HepG2 (cell line): ENCODE data around the gene SCYL1. TPM values are rescaled to one million over a fixed set of nuclear protein-coding genes. Genes with fewer than 3 reads are reported as not detected.

Experiments
- CREB1 ChIP-seq, 2 experiments: fragments of 450-650 bp in 1 of 2; IDR thresholded peaks; 2 replicates each; pipeline ENCODE4 v1.6.1; 2016 to 2017; ENCODE audit warnings: control low read depth in 1 of 2, mild to moderate bottlenecking in 1 of 2, missing compliant biosample characterization in 1 of 2, missing genetic modification characterization in 1 of 2
- EZH2 ChIP-seq: conservative IDR thresholded peaks from 2 replicates; pipeline ENCODE4 v1.6.1; 2012; ENCODE audit warnings: mild to moderate bottlenecking, low read depth, low read length, moderate library complexity
- HNRNPLL ChIP-seq: fragments of 200-400 bp; formaldehyde crosslinking; IDR thresholded peaks from 2 replicates; pipeline ENCODE4 v1.6.1; 2017; ENCODE audit warnings: mild to moderate bottlenecking, low read depth, low read length; ENCODE audit not compliant: poor library complexity, severe bottlenecking
- IRX3 ChIP-seq: sonication (generic); formaldehyde crosslinking; IDR thresholded peaks from 2 replicates; pipeline ENCODE4 v1.8.1; 2023; ENCODE audit warnings: mild to moderate bottlenecking, low read depth, missing genetic modification reagents, borderline replicate concordance
- KMT2B ChIP-seq: IDR thresholded peaks from 2 replicates; pipeline ENCODE4 v1.6.1; 2016; ENCODE audit warnings: missing genetic modification reagents, missing compliant biosample characterization
- MEF2D ChIP-seq: sonication (generic); formaldehyde crosslinking; IDR thresholded peaks from 2 replicates; pipeline ENCODE4 v1.5.1; 2020; ENCODE audit warnings: mild to moderate bottlenecking, missing genetic modification reagents
- MIER3 ChIP-seq: IDR thresholded peaks from 2 replicates; pipeline ENCODE4 v1.6.1; 2016; ENCODE audit warnings: missing compliant biosample characterization, borderline replicate concordance
- RNF2 ChIP-seq: fragments of 450-650 bp; conservative IDR thresholded peaks from 2 replicates; pipeline ENCODE4 v1.6.1; 2016; ENCODE audit warnings: low read depth
- SAP130 ChIP-seq: IDR thresholded peaks from 2 replicates; pipeline ENCODE4 v1.6.1; 2016; ENCODE audit warnings: low read depth
- SOX13 ChIP-seq, 3 experiments: fragments of 450-650 bp in 1 of 3; sonication (generic) in 1 of 3; formaldehyde crosslinking in 1 of 3; IDR thresholded peaks in 2 of 3; conservative IDR thresholded peaks in 1 of 3; 2 replicates each; pipeline versions ENCODE4 v1.5.0 to v1.6.1; 2016 to 2020; ENCODE audit warnings: antibody characterized with exemption in 1 of 3, mild to moderate bottlenecking in 1 of 3, missing compliant biosample characterization in 1 of 3, missing genetic modification reagents in 1 of 3, moderate library complexity in 1 of 3
- ZBTB42 ChIP-seq: sonication (generic); formaldehyde crosslinking; IDR thresholded peaks from 2 replicates; pipeline ENCODE4 v1.5.0; 2020; ENCODE audit warnings: mild to moderate bottlenecking, missing genetic modification reagents
- ZNF496 ChIP-seq: sonication (generic); formaldehyde crosslinking; IDR thresholded peaks from 2 replicates; pipeline ENCODE4 v1.8.1; 2023; ENCODE audit warnings: mild to moderate bottlenecking, moderate library complexity, missing genetic modification reagents; ENCODE audit not compliant: insufficient replicate concordance
- polyA plus RNA-seq, 8 experiments: library from polyadenylated mRNA; depleted of rRNA in 3 of 8; stranded (reverse) in 7 of 8; unstranded in 1 of 8; fragments of >200 nt; fragmentation: Illumina TruSeq in 4 of 8; extraction: Trizol in 4 of 8; gene quantifications; 2 replicates each; pipeline versions ENCODE4 v1.2.1 to v1.2.3, GENCODE V29; 2011 to 2016; ENCODE audit warnings: low read depth in 4 of 8, missing spikeins in 1 of 8, mixed read lengths in 1 of 8; ENCODE audit not compliant: insufficient read depth in 1 of 8
- total RNA-seq, 5 experiments: library from RNA; depleted of rRNA; stranded (reverse); fragments of >200 nt; fragmentation: Illumina TruSeq; extraction: Trizol; gene quantifications; 2 replicates each; pipeline ENCODE4 v1.2.3, GENCODE V29; 2016; ENCODE audit warnings: low read depth in 1 of 5
- TF ChIP-seq, protein P1 (sequence below): sonication (generic); formaldehyde crosslinking; IDR thresholded peaks from 2 replicates; pipeline ENCODE4 v1.4.0; 2020; ENCODE audit warnings: missing genetic modification reagents
- TF ChIP-seq, protein P2 (sequence below): sonication (generic); formaldehyde crosslinking; conservative IDR thresholded peaks from 2 replicates; pipeline ENCODE4 v1.4.0; 2020; ENCODE audit warnings: mild to moderate bottlenecking, missing genetic modification reagents, moderate library complexity
- TF ChIP-seq, protein P3 (sequence below): sonication (generic); formaldehyde crosslinking; IDR thresholded peaks from 2 replicates; pipeline ENCODE4 v1.8.1; 2023; ENCODE audit warnings: mild to moderate bottlenecking, missing genetic modification reagents
- TF ChIP-seq, protein P4 (sequence below): sonication (generic); formaldehyde crosslinking; IDR thresholded peaks from 2 replicates; pipeline ENCODE4 v1.4.0; 2020; ENCODE audit warnings: mild to moderate bottlenecking, missing genetic modification reagents

The SCYL1 gene
- total and polyA plus RNA-seq, 2 of the 13 experiments (the other 11 are each of a cell fraction or from before 2014, with no cell fraction given): 65.9 to 103 TPM

DNA sequence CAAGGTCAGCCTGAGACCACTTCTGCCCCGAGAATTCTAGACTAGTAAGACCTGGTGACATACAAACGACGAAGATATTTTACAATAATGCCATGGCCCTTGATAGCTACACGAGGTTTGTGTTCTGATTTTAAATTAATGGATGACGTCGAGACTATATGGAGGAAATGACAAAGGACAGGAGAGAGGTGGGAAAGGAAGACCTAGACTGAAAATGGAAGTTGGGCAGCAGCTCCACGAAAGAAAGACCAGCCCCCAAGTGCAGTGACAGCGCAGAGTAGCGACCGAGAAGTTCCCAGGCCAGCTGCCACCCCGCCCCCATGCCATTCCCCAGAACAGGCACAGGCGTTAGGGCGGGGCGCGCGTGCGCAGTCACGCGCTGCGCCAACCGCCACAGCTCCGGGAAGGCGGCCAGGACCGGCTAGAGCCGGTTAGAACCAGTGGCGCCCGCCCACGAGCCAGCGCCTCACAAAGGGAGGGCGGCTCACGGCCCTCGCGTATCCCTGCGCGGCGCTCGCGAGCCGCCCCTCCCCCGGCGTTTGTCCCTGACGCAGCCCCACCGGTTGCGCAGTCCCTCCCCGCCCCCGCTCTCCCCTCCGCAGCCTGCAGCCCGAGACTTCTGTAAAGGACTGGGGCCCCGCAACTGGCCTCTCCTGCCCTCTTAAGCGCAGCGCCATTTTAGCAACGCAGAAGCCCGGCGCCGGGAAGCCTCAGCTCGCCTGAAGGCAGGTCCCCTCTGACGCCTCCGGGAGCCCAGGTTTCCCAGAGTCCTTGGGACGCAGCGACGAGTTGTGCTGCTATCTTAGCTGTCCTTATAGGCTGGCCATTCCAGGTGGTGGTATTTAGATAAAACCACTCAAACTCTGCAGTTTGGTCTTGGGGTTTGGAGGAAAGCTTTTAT lies 27.5 kb upstream of the SCYL1 start (continued):
- TF ChIP-seq, protein P1, sequence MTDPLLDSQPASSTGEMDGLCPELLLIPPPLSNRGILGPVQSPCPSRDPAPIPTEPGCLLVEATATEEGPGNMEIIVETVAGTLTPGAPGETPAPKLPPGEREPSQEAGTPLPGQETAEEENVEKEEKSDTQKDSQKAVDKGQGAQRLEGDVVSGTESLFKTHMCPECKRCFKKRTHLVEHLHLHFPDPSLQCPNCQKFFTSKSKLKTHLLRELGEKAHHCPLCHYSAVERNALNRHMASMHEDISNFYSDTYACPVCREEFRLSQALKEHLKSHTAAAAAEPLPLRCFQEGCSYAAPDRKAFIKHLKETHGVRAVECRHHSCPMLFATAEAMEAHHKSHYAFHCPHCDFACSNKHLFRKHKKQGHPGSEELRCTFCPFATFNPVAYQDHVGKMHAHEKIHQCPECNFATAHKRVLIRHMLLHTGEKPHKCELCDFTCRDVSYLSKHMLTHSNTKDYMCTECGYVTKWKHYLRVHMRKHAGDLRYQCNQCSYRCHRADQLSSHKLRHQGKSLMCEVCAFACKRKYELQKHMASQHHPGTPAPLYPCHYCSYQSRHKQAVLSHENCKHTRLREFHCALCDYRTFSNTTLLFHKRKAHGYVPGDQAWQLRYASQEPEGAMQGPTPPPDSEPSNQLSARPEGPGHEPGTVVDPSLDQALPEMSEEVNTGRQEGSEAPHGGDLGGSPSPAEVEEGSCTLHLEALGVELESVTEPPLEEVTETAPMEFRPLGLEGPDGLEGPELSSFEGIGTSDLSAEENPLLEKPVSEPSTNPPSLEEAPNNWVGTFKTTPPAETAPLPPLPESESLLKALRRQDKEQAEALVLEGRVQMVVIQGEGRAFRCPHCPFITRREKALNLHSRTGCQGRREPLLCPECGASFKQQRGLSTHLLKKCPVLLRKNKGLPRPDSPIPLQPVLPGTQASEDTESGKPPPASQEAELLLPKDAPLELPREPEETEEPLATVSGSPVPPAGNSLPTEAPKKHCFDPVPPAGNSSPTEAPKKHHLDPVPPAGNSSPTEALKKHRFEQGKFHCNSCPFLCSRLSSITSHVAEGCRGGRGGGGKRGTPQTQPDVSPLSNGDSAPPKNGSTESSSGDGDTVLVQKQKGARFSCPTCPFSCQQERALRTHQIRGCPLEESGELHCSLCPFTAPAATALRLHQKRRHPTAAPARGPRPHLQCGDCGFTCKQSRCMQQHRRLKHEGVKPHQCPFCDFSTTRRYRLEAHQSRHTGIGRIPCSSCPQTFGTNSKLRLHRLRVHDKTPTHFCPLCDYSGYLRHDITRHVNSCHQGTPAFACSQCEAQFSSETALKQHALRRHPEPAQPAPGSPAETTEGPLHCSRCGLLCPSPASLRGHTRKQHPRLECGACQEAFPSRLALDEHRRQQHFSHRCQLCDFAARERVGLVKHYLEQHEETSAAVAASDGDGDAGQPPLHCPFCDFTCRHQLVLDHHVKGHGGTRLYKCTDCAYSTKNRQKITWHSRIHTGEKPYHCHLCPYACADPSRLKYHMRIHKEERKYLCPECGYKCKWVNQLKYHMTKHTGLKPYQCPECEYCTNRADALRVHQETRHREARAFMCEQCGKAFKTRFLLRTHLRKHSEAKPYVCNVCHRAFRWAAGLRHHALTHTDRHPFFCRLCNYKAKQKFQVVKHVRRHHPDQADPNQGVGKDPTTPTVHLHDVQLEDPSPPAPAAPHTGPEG: no peak; the same call in 1 of the 2 replicates
- TF ChIP-seq SAP130 (CRISPR knock-in tag) (peak; percentile 96), RNF2 (no peak), MEF2D (CRISPR knock-in tag) (no peak), MIER3 (no peak), ZNF496 (CRISPR knock-in tag) (no peak), IRX3 (CRISPR knock-in tag) (no peak), KMT2B (CRISPR knock-in tag) (peak; percentile 71), SOX13 (IDR thresholded peaks at IDR 0.05) (peak; percentile 95), SOX13 (CRISPR knock-in tag; conservative IDR thresholded peaks at IDR 0.05 in 1 of 2, IDR thresholded peaks at IDR 0.05 in 1 of 2) (peak in 1 of 2 experiments; percentile 85; a peak in 2 of 4 replicates), HNRNPLL (peak; percentile 90), CREB1 (IDR thresholded peaks at IDR 0.05) (peak; percentile 60; the same call in 1 of the 2 replicates), CREB1 (CRISPR knock-in tag; IDR thresholded peaks at IDR 0.05) (no peak), EZH2 (no peak), ZBTB42 (peak; percentile 83; the same call in 1 of the 2 replicates)
- TF ChIP-seq, protein P2, sequence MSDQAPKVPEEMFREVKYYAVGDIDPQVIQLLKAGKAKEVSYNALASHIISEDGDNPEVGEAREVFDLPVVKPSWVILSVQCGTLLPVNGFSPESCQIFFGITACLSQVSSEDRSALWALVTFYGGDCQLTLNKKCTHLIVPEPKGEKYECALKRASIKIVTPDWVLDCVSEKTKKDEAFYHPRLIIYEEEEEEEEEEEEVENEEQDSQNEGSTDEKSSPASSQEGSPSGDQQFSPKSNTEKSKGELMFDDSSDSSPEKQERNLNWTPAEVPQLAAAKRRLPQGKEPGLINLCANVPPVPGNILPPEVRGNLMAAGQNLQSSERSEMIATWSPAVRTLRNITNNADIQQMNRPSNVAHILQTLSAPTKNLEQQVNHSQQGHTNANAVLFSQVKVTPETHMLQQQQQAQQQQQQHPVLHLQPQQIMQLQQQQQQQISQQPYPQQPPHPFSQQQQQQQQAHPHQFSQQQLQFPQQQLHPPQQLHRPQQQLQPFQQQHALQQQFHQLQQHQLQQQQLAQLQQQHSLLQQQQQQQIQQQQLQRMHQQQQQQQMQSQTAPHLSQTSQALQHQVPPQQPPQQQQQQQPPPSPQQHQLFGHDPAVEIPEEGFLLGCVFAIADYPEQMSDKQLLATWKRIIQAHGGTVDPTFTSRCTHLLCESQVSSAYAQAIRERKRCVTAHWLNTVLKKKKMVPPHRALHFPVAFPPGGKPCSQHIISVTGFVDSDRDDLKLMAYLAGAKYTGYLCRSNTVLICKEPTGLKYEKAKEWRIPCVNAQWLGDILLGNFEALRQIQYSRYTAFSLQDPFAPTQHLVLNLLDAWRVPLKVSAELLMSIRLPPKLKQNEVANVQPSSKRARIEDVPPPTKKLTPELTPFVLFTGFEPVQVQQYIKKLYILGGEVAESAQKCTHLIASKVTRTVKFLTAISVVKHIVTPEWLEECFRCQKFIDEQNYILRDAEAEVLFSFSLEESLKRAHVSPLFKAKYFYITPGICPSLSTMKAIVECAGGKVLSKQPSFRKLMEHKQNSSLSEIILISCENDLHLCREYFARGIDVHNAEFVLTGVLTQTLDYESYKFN (CRISPR knock-in tag): peak; percentile 75
- TF ChIP-seq, protein P3, sequence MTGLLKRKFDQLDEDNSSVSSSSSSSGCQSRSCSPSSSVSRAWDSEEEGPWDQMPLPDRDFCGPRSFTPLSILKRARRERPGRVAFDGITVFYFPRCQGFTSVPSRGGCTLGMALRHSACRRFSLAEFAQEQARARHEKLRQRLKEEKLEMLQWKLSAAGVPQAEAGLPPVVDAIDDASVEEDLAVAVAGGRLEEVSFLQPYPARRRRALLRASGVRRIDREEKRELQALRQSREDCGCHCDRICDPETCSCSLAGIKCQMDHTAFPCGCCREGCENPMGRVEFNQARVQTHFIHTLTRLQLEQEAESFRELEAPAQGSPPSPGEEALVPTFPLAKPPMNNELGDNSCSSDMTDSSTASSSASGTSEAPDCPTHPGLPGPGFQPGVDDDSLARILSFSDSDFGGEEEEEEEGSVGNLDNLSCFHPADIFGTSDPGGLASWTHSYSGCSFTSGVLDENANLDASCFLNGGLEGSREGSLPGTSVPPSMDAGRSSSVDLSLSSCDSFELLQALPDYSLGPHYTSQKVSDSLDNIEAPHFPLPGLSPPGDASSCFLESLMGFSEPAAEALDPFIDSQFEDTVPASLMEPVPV (CRISPR knock-in tag): no peak
- TF ChIP-seq, protein P4, sequence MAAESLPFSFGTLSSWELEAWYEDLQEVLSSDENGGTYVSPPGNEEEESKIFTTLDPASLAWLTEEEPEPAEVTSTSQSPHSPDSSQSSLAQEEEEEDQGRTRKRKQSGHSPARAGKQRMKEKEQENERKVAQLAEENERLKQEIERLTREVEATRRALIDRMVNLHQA (CRISPR knock-in tag): no peak
